B cell (primary cell): ENCODE data around the gene KIAA0232. TPM values are rescaled to one million over a fixed set of nuclear protein-coding genes. Genes with fewer than 3 reads are reported as not detected.

Experiments used
- ATAC-seq: fragments of 200-7000 bp; cut with Tn5 transposase; one replicate; pipeline ENCODE4 v1.10.0; 2021; ENCODE audit warnings: low read depth, mild to moderate bottlenecking, moderate number of reproducible peaks, moderate library complexity
- CTCF ChIA-PET: fragments of 350-600 bp; sonication (Branson Sonifier 250); formaldehyde crosslinking; loops from one replicate; lab custom pipeline; 2021; ENCODE audit warnings: antibody characterized with exemption, inconsistent platforms; lab: Charles Lee
- POLR2A ChIA-PET: fragments of 350-600 bp; sonication (Branson Sonifier 250); formaldehyde crosslinking; loops from one replicate; lab custom pipeline; 2021; ENCODE audit warnings: antibody characterized with exemption; lab: Charles Lee
- DNase-seq: peaks from one replicate; pipeline ENCODE4 v3.0.0; 2013
- H2AFZ ChIP-seq: 2 replicates; pipeline ENCODE4 v1.6.1; 2012; ENCODE audit warnings: mild to moderate bottlenecking, low read depth, low read length; ENCODE audit not compliant: insufficient read depth, poor library complexity, severe bottlenecking
- H3K27ac ChIP-seq, 2 donors: 1 replicate in 1 of 2; 2 replicates in 1 of 2; pipeline ENCODE4 v1.5.1; 2012 to 2013; ENCODE audit warnings: low read length in 2 of 2, mild to moderate bottlenecking in 2 of 2, moderate library complexity in 1 of 2
- H3K27me3 ChIP-seq, 4 experiments: fragments of 200-600 bp in 1 of 4; sonication (generic) in 1 of 4; replicated peaks in 1 of 4; 1 replicate in 2 of 4; 2 replicates in 2 of 4; pipeline versions ENCODE4 v1.6.1 to v1.7.0; 2013 to 2016; ENCODE audit warnings: low read length in 3 of 4, mild to moderate bottlenecking in 2 of 4, mixed read lengths in 1 of 4, moderate library complexity in 1 of 4; ENCODE audit not compliant: insufficient read depth in 4 of 4, control insufficient read depth in 3 of 4; ENCODE audit errors: control extremely low read depth in 1 of 4
- H3K36me3 ChIP-seq, 2 experiments: replicated peaks in 1 of 2; 1 replicate in 1 of 2; 2 replicates in 1 of 2; pipeline versions ENCODE4 v1.6.1 to v1.7.1; 2013; ENCODE audit warnings: low read length in 1 of 2; ENCODE audit not compliant: insufficient read depth in 2 of 2, control insufficient read depth in 1 of 2; ENCODE audit errors: control extremely low read depth in 1 of 2, extremely low read depth in 1 of 2
- H3K4me1 ChIP-seq, 2 donors: fragments of 200-600 bp in 1 of 2; sonication (generic) in 1 of 2; 1 replicate in 1 of 2; 2 replicates in 1 of 2; pipeline versions ENCODE4 v1.5.1 to v1.6.1; 2013 to 2017; ENCODE audit warnings: low read length in 2 of 2; ENCODE audit not compliant: control insufficient read depth in 2 of 2, insufficient read depth in 2 of 2
- H3K4me2 ChIP-seq: replicated peaks from 2 replicates; pipeline ENCODE3; 2012; ENCODE audit warnings: mild to moderate bottlenecking, low read depth, low read length; ENCODE audit not compliant: poor library complexity, severe bottlenecking
- H3K4me3 ChIP-seq, 5 experiments: fragments of 200-600 bp in 1 of 5; sonication (generic) in 1 of 5; 1 replicate in 3 of 5; 2 replicates in 2 of 5; pipeline versions ENCODE4 v1.5.1 to v1.7.0; 2011 to 2016; ENCODE audit warnings: low read length in 4 of 5, mild to moderate bottlenecking in 4 of 5, low read depth in 2 of 5, control low read depth in 1 of 5, moderate library complexity in 1 of 5; ENCODE audit not compliant: insufficient read depth in 1 of 5; ENCODE audit errors: control extremely low read depth in 1 of 5, extremely low read depth in 1 of 5
- H3K79me2 ChIP-seq: fragments of 200-600 bp; sonication (generic); one replicate; pipeline ENCODE4 v1.6.0; 2016; ENCODE audit warnings: low read length; ENCODE audit not compliant: control insufficient read depth, insufficient read depth
- H3K9ac ChIP-seq: fragments of 200-600 bp; sonication (generic); 2 replicates; pipeline ENCODE4 v1.6.1; 2017; ENCODE audit warnings: mild to moderate bottlenecking, low read length, moderate library complexity
- H3K9me3 ChIP-seq, 3 donors: one replicate each; pipeline versions ENCODE4 v1.6.1 to v1.7.1; 2013; ENCODE audit warnings: low read length in 2 of 3; ENCODE audit not compliant: control insufficient read depth in 2 of 3, insufficient read depth in 1 of 3; ENCODE audit errors: control extremely low read depth in 1 of 3
- H4K20me1 ChIP-seq: 2 replicates; pipeline ENCODE4 v1.6.0; 2012; ENCODE audit warnings: mild to moderate bottlenecking, low read length; ENCODE audit not compliant: insufficient read depth, control insufficient read depth, poor library complexity, severe bottlenecking
- H3K27ac Mint-ChIP-seq: one replicate; pipeline ENCODE4 v1.8.0; 2021; ENCODE audit warnings: mixed read lengths
- H3K27me3 Mint-ChIP-seq: one replicate; pipeline ENCODE4 v1.8.0; 2021; ENCODE audit warnings: mixed read lengths
- H3K4me1 Mint-ChIP-seq: one replicate; pipeline ENCODE4 v1.8.0; 2021; ENCODE audit warnings: mixed read lengths
- H3K4me3 Mint-ChIP-seq: one replicate; pipeline ENCODE4 v1.8.0; 2021; ENCODE audit warnings: mixed read lengths
- H3K9me3 Mint-ChIP-seq: one replicate; pipeline ENCODE4 v1.8.0; 2022; ENCODE audit warnings: mixed read lengths; ENCODE audit not compliant: insufficient read depth
- CTCF ChIP-seq: fragments of 200-600 bp; IDR thresholded peaks from one replicate; pipeline ENCODE4 v1.8.0; 2022; ENCODE audit warnings: antibody characterized with exemption, mild to moderate bottlenecking
- EZH2 ChIP-seq: IDR thresholded peaks from 2 replicates; pipeline ENCODE4 v1.6.1; 2012; ENCODE audit warnings: borderline replicate concordance, low read depth, mild to moderate bottlenecking, moderate library complexity, low read length; ENCODE audit not compliant: insufficient read depth, poor library complexity, severe bottlenecking
- WGBS: methylation state at CpG from one replicate; pipeline ENCODE4 v1.1.5; 2013; ENCODE audit warnings: missing lambda C conversion rate; ENCODE audit not compliant: insufficient coverage; 5-methylcytosine and 5-hydroxymethylcytosine counted together
- intact Hi-C: fragments of 100-400 bp; cut with micrococcal nuclease; formaldehyde crosslinking; loops from one replicate; pipeline ENCODE4 v1.10.0; 2022
- polyA plus RNA-seq: library from polyadenylated mRNA; depleted of rRNA; stranded (reverse); fragments of >200 nt; gene quantifications from 2 replicates; pipeline ENCODE4 v1.2.3, GENCODE V29; 2012
- total RNA-seq, 2 donors: library from RNA; stranded (reverse); fragments of 120-200 nt in 1 of 2; gene quantifications; 1 replicate in 1 of 2; 2 replicates in 1 of 2; pipeline versions ENCODE4 v1.2.3 to v1.2.4, GENCODE V29; 2013 to 2022

Gene KIAA0232
- total and polyA plus RNA-seq, 2 donors (not counting 1 experiment from before 2014, with no cell fraction given), result 2.9 to 20.8 TPM

GRCh38 chr4:6880691-6881090, 98.2 kb downstream of the KIAA0232 start:
- peaks cover 2 to 3% of the 10 kb centered on the region in 2 donors for H3K4me1 ChIP-seq
- H3K27me3 ChIP-seq, result no peaks in the 10 kb centered on the region
- H3K4me3 ChIP-seq, result no peak overlapping the region
- H3K27ac Mint-ChIP-seq, result no peak overlapping the region
- ATAC-seq (no peak), DNase-seq (no peak)
- no peak for TF ChIP-seq CTCF
- no peak for TF ChIP-seq EZH2
- H3K36me3 ChIP-seq, result peaks cover 8 to 46% of the 10 kb centered on the region in 2 experiments
- no peak overlapping the region for H2AFZ ChIP-seq
- H3K9me3 Mint-ChIP-seq, result no peaks in the 10 kb centered on the region
- H3K79me2 ChIP-seq, result no peaks in the 10 kb centered on the region
- ChIA-PET POLR2A (no interaction called here), CTCF (interaction anchor here (0.8 kb wide), 1 partner anchor 12 kb away, joined by 3 read pairs; no protein-coding TSS in a partner anchor)
- peaks cover 5% of the 10 kb centered on the region for H3K4me1 Mint-ChIP-seq
- no peaks in the 10 kb centered on the region for H4K20me1 ChIP-seq
- no peak overlapping the region for H3K4me2 ChIP-seq
- no peak overlapping the region for H3K4me3 Mint-ChIP-seq
- WGBS, result 100% methylated on average over 1 of the region's 7 CpGs
- H3K27ac ChIP-seq, result no peak overlapping the region
- intact Hi-C loops, result no loop called here
- no peaks in the 10 kb centered on the region for H3K27me3 Mint-ChIP-seq
- no peaks in the 10 kb centered on the region for H3K9me3 ChIP-seq
- no peak overlapping the region for H3K9ac ChIP-seq

- TF ChIP-seq EZH2, result no peak
- H3K4me1 ChIP-seq, result no peaks in the 10 kb centered on the region
- DNase-seq, result no peak
- H3K4me1 Mint-ChIP-seq, result no peaks in the 10 kb centered on the region
- WGBS, result 98% methylated on average over 14 of the region's 16 CpGs
- H3K4me3 ChIP-seq, result no peak overlapping the region
- no peak overlapping the region for H3K27ac Mint-ChIP-seq
- peaks cover 8 to 39% of the 10 kb centered on the region in 2 experiments for H3K36me3 ChIP-seq
- ChIA-PET POLR2A (no interaction called here), CTCF (interaction anchor here (5.5 kb wide), 1 partner anchor 9 kb away, joined by 33 read pairs; no protein-coding TSS in a partner anchor)
- H4K20me1 ChIP-seq, result no peaks in the 10 kb centered on the region
- no peak overlapping the region for H3K27ac ChIP-seq
- H3K9me3 ChIP-seq, result no peaks in the 10 kb centered on the region
- H3K4me2 ChIP-seq, result no peak overlapping the region
- no peaks in the 10 kb centered on the region for H3K27me3 ChIP-seq
- ATAC-seq, result no peak
- no peak overlapping the region for H3K4me3 Mint-ChIP-seq
- no peaks in the 10 kb centered on the region for H3K79me2 ChIP-seq
- intact Hi-C loops, result no loop called here
- H3K27me3 Mint-ChIP-seq, result no peaks in the 10 kb centered on the region
- H2AFZ ChIP-seq, result no peak overlapping the region
- H3K9ac ChIP-seq, result no peak overlapping the region
- H3K9me3 Mint-ChIP-seq, result no peaks in the 10 kb centered on the region
These were observed 99.4 kb downstream of the KIAA0232 start for GRCh38 chr4:6881908-6882307.
